ENCODE data around the gene FAM227B. TPM values are rescaled to one million over a fixed set of nuclear protein-coding genes. Genes with fewer than 3 reads are reported as not detected.
"Not testable (repeated sequence)": the region's sequence is repeated elsewhere in the genome, so short reads cannot be mapped to it uniquely, and the experiment has no call there.

Gene FAM227B
- total RNA-seq, 1 donor from 2014 or later, result 18.5 TPM

GRCh38 chr15:49415638-49416037, 205.0 kb downstream of the FAM227B start:
- H3K27me3 ChIP-seq (ENCODE audit: low read depth), result no peaks in the 10 kb centered on the region
- DNase-seq, result no peak
- H3K36me3 ChIP-seq, result no peaks in the 10 kb centered on the region
- intact Hi-C loops (cut with micrococcal nuclease), result no loop called here
- TF ChIP-seq CTCF (IDR thresholded peaks at IDR 0.05; ENCODE audit: borderline replicate concordance), result no peak
- no peaks in the 10 kb centered on the region for H3K4me1 ChIP-seq
- peaks cover 7% of the 10 kb centered on the region for H3K9me3 ChIP-seq (replicated peaks)
- no peak overlapping the region for H3K4me3 ChIP-seq
- H3K27ac ChIP-seq (replicated peaks), result no peak overlapping the region

DNA sequence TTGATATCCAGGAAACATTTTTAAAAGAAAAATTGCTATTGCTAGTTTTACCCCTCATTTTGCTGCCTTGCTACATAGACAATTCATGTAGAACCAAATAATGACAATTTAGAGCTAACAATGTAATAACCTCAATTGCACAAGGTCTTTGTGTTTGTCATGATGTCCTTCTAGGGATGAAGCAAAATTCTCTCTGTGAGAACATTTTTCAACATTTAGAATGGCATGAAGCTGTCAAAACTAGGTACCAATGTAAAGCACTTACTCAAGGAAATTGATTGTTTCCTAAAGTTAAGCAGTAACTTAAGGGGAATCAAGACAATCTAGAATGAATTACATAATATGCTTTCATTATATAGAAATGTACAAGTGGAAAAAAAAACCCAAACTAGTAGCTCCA, 205.5 kb downstream of the FAM227B start:
- no peak for DNase-seq
- Histone ChIP-seq H3K36me3 (no peaks in the 10 kb centered on the region), H3K27me3 (ENCODE audit: low read depth) (no peaks in the 10 kb centered on the region), H3K4me3 (no peak overlapping the region), H3K27ac (replicated peaks) (no peak overlapping the region), H3K9me3 (replicated peaks) (peaks cover 7% of the 10 kb centered on the region), H3K4me1 (no peaks in the 10 kb centered on the region)
- TF ChIP-seq CTCF (IDR thresholded peaks at IDR 0.05; ENCODE audit: borderline replicate concordance), result no peak
- intact Hi-C loops (cut with micrococcal nuclease), result no loop called here

DNA sequence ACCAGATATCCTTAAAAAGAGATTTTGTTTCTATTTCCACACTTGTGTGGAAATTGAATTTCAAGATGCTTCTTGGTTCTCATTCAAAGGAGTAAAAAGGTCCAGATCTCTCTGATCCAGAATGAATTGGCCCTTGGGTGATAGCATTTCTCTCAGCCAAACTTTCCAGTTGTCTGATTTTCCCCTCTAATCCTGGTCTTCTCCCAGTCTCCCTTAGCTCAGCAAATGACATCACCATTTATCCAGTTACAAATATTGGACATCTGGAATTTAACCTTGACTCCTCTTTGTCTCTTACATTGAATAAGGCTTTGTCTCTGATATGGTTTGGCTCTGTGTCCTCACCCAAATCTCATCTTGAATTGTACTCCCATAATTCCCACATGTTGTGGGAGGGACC, 207.8 kb downstream of the FAM227B start:
- Histone ChIP-seq H3K9me3 (replicated peaks) (peaks cover 7% of the 10 kb centered on the region), H3K4me3 (no peak overlapping the region), H3K36me3 (no peaks in the 10 kb centered on the region), H3K27ac (replicated peaks) (no peak overlapping the region), H3K4me1 (no peaks in the 10 kb centered on the region), H3K27me3 (ENCODE audit: low read depth) (no peaks in the 10 kb centered on the region)
- intact Hi-C loops (cut with micrococcal nuclease), result no loop called here
- no peak for DNase-seq
- TF ChIP-seq CTCF (IDR thresholded peaks at IDR 0.05; ENCODE audit: borderline replicate concordance), result no peak

- no peak for DNase-seq
- H3K9me3 ChIP-seq (replicated peaks), result no peaks in the 10 kb centered on the region
- H3K4me3 ChIP-seq, result no peak overlapping the region
- H3K36me3 ChIP-seq, result no peaks in the 10 kb centered on the region
- no peak overlapping the region for H3K27ac ChIP-seq (replicated peaks)
- no peaks in the 10 kb centered on the region for H3K4me1 ChIP-seq
- intact Hi-C loops (cut with micrococcal nuclease), result no loop called here
- TF ChIP-seq CTCF (IDR thresholded peaks at IDR 0.05; ENCODE audit: borderline replicate concordance), result no peak
- H3K27me3 ChIP-seq (ENCODE audit: low read depth), result no peaks in the 10 kb centered on the region
Observed at GRCh38 chr15:49410641-49411040, 210.0 kb downstream of the FAM227B start.

- no peak for TF ChIP-seq CTCF (IDR thresholded peaks at IDR 0.05; ENCODE audit: borderline replicate concordance)
- Histone ChIP-seq H3K4me3 (no peak overlapping the region), H3K36me3 (no peaks in the 10 kb centered on the region), H3K27me3 (ENCODE audit: low read depth) (no peaks in the 10 kb centered on the region), H3K27ac (replicated peaks) (no peak overlapping the region), H3K4me1 (no peaks in the 10 kb centered on the region), H3K9me3 (replicated peaks) (peaks cover 5% of the 10 kb centered on the region)
- no peak for DNase-seq
- intact Hi-C loops (cut with micrococcal nuclease), result no loop called here
Observed at GRCh38 chr15:49406352-49407118, 214.1 kb downstream of the FAM227B start.

GRCh38 chr15:49402515-49403296, 217.9 kb downstream of the FAM227B start:
- H3K27ac ChIP-seq (replicated peaks); H3K9me3 ChIP-seq (replicated peaks); H3K27me3 ChIP-seq (ENCODE audit: low read depth); H3K4me1 ChIP-seq; H3K4me3 ChIP-seq; DNase-seq; intact Hi-C loops (cut with micrococcal nuclease); H3K36me3 ChIP-seq: not testable (repeated sequence)
